Suprapubic skin (tissue), 4 donors: ENCODE measurements around the gene LPCAT4.

Experiments
- CTCF ChIP-seq, 2 donors: fragments of 200-600 bp in 1 of 2; fragments of 450-650 bp in 1 of 2; sonication (generic) in 1 of 2; IDR thresholded peaks; one replicate each; pipeline ENCODE4 v1.5.1; 2016 to 2019; ENCODE audit warnings: antibody characterized with exemption in 2 of 2, mild to moderate bottlenecking in 1 of 2, moderate library complexity in 1 of 2
- POLR2A ChIP-seq, 2 donors: fragments of 450-650 bp; IDR thresholded peaks; one replicate each; pipeline ENCODE4 v1.6.1; 2017; ENCODE audit warnings: antibody characterized with exemption in 2 of 2, mild to moderate bottlenecking in 2 of 2, moderate library complexity in 2 of 2
- POLR2AphosphoS5 ChIP-seq, 3 donors: sonication (generic); formaldehyde crosslinking; IDR thresholded peaks; one replicate each; pipeline ENCODE4 v1.6.1; 2017; ENCODE audit warnings: antibody characterized with exemption in 3 of 3

GRCh38 chr15:34337557-34338306, 29.3 kb downstream of the LPCAT4 start, which contains the start of gene SLC12A6:
- no peak for TF ChIP-seq CTCF (IDR thresholded peaks at IDR 0.05)
- TF ChIP-seq POLR2A (IDR thresholded peaks at IDR 0.05), result peak in 1 of 2 donors; percentile 41
- TF ChIP-seq POLR2AphosphoS5 (IDR thresholded peaks at IDR 0.05), result peak in 1 of 3 donors; percentile 26
